ENCODE data around the gene APRT. TPM values are rescaled to one million over a fixed set of nuclear protein-coding genes. Genes with fewer than 3 reads are reported as not detected.
"Not testable (repeated sequence)": the region's sequence is repeated elsewhere in the genome, so short reads cannot be mapped to it uniquely, and the experiment has no call there.

APRT gene
- total RNA-seq, 1 donor from 2014 or later: 54.4 TPM

DNA sequence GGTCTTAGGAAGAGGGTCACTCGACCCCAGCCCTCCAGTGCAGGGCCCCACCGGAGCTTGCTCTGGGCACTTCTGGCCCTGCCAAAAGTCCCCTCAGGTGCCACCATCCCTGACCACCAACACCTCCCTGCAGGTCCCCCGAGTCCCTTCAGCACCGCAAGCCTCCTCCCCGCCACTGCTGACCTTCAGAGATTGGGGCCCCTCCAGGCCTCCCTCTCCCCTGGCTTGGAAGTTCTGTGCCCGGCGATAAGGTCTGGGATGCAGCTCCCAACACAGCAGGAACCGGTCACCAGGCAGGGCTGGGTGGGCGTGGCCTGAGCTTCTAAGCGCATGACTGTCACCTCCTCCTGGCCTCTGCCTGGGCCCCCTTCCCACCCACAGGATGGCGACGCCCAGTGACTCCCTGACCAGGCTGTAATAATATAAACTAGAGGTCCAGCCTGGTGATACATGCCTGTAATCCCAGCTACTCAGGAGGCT lies 37.9 kb downstream of the APRT start:
- Mint-ChIP-seq H3K27ac (ENCODE audit: unreplicated experiment) (no peak overlapping the region), H3K4me1 (ENCODE audit: low read depth, unreplicated experiment) (peaks cover 17% of the 10 kb centered on the region), H3K27me3 (ENCODE audit: unreplicated experiment) (peaks cover 8% of the 10 kb centered on the region), H3K4me3 (ENCODE audit: unreplicated experiment) (peak overlapping the region; percentile 25), H3K9me3 (ENCODE audit: unreplicated experiment) (peaks cover 3% of the 10 kb centered on the region), H3K36me3 (ENCODE audit: unreplicated experiment) (no peaks in the 10 kb centered on the region)
- TF ChIP-seq, protein P1, sequence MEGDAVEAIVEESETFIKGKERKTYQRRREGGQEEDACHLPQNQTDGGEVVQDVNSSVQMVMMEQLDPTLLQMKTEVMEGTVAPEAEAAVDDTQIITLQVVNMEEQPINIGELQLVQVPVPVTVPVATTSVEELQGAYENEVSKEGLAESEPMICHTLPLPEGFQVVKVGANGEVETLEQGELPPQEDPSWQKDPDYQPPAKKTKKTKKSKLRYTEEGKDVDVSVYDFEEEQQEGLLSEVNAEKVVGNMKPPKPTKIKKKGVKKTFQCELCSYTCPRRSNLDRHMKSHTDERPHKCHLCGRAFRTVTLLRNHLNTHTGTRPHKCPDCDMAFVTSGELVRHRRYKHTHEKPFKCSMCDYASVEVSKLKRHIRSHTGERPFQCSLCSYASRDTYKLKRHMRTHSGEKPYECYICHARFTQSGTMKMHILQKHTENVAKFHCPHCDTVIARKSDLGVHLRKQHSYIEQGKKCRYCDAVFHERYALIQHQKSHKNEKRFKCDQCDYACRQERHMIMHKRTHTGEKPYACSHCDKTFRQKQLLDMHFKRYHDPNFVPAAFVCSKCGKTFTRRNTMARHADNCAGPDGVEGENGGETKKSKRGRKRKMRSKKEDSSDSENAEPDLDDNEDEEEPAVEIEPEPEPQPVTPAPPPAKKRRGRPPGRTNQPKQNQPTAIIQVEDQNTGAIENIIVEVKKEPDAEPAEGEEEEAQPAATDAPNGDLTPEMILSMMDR (IDR thresholded peaks at IDR 0.05; ENCODE audit: partially characterized antibody, unreplicated experiment): no peak
- peak; percentile 72 for DNase-seq

DNA sequence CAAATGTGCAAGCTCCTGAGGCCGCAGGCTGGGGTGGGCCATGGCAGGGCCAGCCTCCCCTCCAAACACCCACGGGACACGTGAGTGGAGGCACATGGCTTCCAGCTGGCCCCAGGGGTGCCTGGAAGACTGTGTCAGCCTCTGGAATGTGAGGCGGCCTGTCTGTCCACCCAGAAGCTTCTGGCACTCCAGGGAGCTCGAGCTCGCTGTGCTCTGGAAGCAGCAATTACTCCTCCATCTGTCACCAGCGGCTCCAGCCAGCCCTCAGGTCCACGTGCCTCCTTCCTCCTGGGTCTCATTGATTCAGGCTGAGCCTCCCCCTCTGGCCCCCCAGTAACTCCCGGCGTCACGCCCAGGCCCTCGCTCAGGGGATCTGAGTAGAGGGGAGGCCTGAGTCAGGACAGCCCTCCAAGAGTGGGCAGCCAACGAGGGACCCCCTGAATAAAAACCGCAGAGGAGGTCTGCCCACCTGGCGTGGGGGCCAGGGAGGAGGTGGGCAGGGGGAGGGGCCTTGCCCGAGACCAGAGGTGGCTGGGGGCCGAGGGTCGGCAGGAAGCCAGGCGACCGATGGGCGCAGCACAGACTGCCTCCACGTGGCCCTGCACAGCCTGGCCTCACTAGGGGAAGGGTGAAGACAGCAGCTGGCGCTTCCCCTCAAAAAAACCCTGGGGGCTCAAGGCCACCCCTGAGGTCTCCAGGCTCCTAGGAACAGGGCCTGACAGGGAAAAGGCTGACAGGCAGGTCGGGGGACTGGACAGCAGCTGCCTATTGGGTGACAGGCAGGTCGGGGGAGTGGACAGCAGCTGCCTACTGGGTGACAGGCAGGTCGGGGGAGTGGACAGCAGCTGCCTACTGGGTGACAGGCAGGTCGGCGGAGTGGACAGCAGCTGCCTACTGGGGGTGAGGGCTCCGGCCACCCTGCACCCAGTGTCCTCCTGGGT lies 38.6 kb downstream of the APRT start:
- H3K36me3 Mint-ChIP-seq (ENCODE audit: unreplicated experiment): no peaks in the 10 kb centered on the region
- peak overlapping the region; percentile 68 for H3K27ac Mint-ChIP-seq (ENCODE audit: unreplicated experiment)
- H3K9me3 Mint-ChIP-seq (ENCODE audit: unreplicated experiment): peaks cover 3% of the 10 kb centered on the region
- peak; percentile 82 for DNase-seq
- peaks cover 16% of the 10 kb centered on the region for H3K4me1 Mint-ChIP-seq (ENCODE audit: low read depth, unreplicated experiment)
- peaks cover 8% of the 10 kb centered on the region for H3K27me3 Mint-ChIP-seq (ENCODE audit: unreplicated experiment)
- peak overlapping the region; percentile 49 for H3K4me3 Mint-ChIP-seq (ENCODE audit: unreplicated experiment)
- TF ChIP-seq, protein P1 (IDR thresholded peaks at IDR 0.05; ENCODE audit: partially characterized antibody, unreplicated experiment): no peak

DNA sequence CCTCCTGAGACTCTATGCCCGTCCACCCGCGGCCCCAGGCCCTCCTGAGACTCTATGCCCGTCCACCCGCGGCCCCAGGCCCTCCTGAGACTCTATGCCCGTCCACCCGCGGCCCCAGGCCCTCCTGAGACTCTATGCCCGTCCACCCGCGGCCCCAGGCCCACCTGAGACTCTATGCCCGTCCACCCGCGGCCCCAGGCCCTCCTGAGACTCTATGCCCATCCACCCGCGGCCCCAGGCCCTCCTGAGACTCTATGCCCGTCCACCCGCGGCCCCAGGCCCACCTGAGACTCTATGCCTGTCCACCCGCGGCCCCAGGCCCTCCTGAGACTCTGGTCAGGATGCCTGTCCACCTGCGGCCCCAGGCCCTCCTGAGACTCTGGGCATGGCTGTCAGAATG lies 39.9 kb downstream of the APRT start:
- H3K4me3 Mint-ChIP-seq (ENCODE audit: unreplicated experiment); H3K27ac Mint-ChIP-seq (ENCODE audit: unreplicated experiment); DNase-seq; H3K36me3 Mint-ChIP-seq (ENCODE audit: unreplicated experiment); H3K9me3 Mint-ChIP-seq (ENCODE audit: unreplicated experiment): not testable (repeated sequence)
- Mint-ChIP-seq H3K27me3 (ENCODE audit: unreplicated experiment) (peaks cover 11% of the 10 kb centered on the region), H3K4me1 (ENCODE audit: low read depth, unreplicated experiment) (peaks cover 21% of the 10 kb centered on the region)

GRCh38 chr16:88771294-88771772 lies 40.4 kb downstream of the APRT start:
- no peak overlapping the region for H3K27ac Mint-ChIP-seq (ENCODE audit: unreplicated experiment)
- H3K4me1 Mint-ChIP-seq (ENCODE audit: low read depth, unreplicated experiment): peaks cover 21% of the 10 kb centered on the region
- no peak for DNase-seq
- TF ChIP-seq, protein P1 (IDR thresholded peaks at IDR 0.05; ENCODE audit: partially characterized antibody, unreplicated experiment): no peak
- no peak overlapping the region for H3K4me3 Mint-ChIP-seq (ENCODE audit: unreplicated experiment)
- no peaks in the 10 kb centered on the region for H3K36me3 Mint-ChIP-seq (ENCODE audit: unreplicated experiment)
- H3K27me3 Mint-ChIP-seq (ENCODE audit: unreplicated experiment): peaks cover 11% of the 10 kb centered on the region
- peaks cover 3% of the 10 kb centered on the region for H3K9me3 Mint-ChIP-seq (ENCODE audit: unreplicated experiment)

- Mint-ChIP-seq H3K4me3 (ENCODE audit: unreplicated experiment) (peak overlapping the region; percentile 42), H3K9me3 (ENCODE audit: unreplicated experiment) (peaks cover 3% of the 10 kb centered on the region), H3K4me1 (ENCODE audit: low read depth, unreplicated experiment) (peaks cover 21% of the 10 kb centered on the region), H3K36me3 (ENCODE audit: unreplicated experiment) (no peaks in the 10 kb centered on the region), H3K27me3 (ENCODE audit: unreplicated experiment) (peaks cover 11% of the 10 kb centered on the region), H3K27ac (ENCODE audit: unreplicated experiment) (no peak overlapping the region)
- TF ChIP-seq, protein P1 (IDR thresholded peaks at IDR 0.05; ENCODE audit: partially characterized antibody, unreplicated experiment): no peak
- no peak for DNase-seq
Measured at GRCh38 chr16:88770461-88771293, 41.1 kb downstream of the APRT start.

Data from glutamatergic neuron (in vitro differentiated cells).